Spleen (tissue), 11 donors: ENCODE data around the gene SPATS2L. TPM values are rescaled to one million over a fixed set of nuclear protein-coding genes. Genes with fewer than 3 reads are reported as not detected.
A peak's percentile ranks its signal among the peaks of the same experiment; 100 is the strongest.

Experiments used
- DNase-seq: peaks from one replicate; pipeline ENCODE4 v3.0.0-alpha.2; 2020
- H3K27ac ChIP-seq, 8 donors: fragments of 200-600 bp; sonication (generic) in 7 of 8; 1 replicate in 4 of 8; 2 replicates in 4 of 8; pipeline versions ENCODE4 v1.5.0 to v1.8.0; 2016 to 2021; ENCODE audit warnings: inconsistent platforms in 4 of 8, mild to moderate bottlenecking in 4 of 8, moderate library complexity in 1 of 8
- H3K27me3 ChIP-seq, 7 donors: fragments of 200-600 bp; sonication (generic) in 6 of 7; replicated peaks in 1 of 7; 1 replicate in 4 of 7; 2 replicates in 3 of 7; pipeline versions ENCODE4 v1.5.0 to v1.8.0; 2016 to 2021; ENCODE audit warnings: inconsistent platforms in 3 of 7, mild to moderate bottlenecking in 1 of 7
- H3K36me3 ChIP-seq, 6 donors: fragments of 200-600 bp; sonication (generic) in 5 of 6; 1 replicate in 4 of 6; 2 replicates in 2 of 6; pipeline versions ENCODE4 v1.5.0 to v1.8.0; 2016 to 2021; ENCODE audit warnings: inconsistent platforms in 2 of 6
- H3K4me1 ChIP-seq, 6 donors: fragments of 200-600 bp; sonication (generic) in 5 of 6; 1 replicate in 3 of 6; 2 replicates in 3 of 6; pipeline versions ENCODE4 v1.5.0 to v1.8.0; 2016 to 2021; ENCODE audit warnings: inconsistent platforms in 3 of 6
- H3K4me3 ChIP-seq, 8 donors: fragments of 200-600 bp; sonication (generic) in 7 of 8; 1 replicate in 4 of 8; 2 replicates in 4 of 8; pipeline versions ENCODE4 v1.5.0 to v1.8.0; 2016 to 2021; ENCODE audit warnings: inconsistent platforms in 4 of 8, mild to moderate bottlenecking in 4 of 8, moderate library complexity in 2 of 8
- H3K9me3 ChIP-seq, 8 donors: fragments of 200-600 bp; sonication (generic) in 7 of 8; 1 replicate in 4 of 8; 2 replicates in 4 of 8; pipeline versions ENCODE4 v1.5.0 to v1.8.0; 2016 to 2021; ENCODE audit warnings: inconsistent platforms in 4 of 8
- CTCF ChIP-seq, 11 experiments: fragments of 200-600 bp in 7 of 11; fragments of 450-650 bp in 4 of 11; sonication (generic) in 4 of 11; IDR thresholded peaks in 8 of 11; conservative IDR thresholded peaks in 3 of 11; 1 replicate in 7 of 11; 2 replicates in 4 of 11; pipeline versions ENCODE4 v1.4.0 to v1.8.0; 2016 to 2021; ENCODE audit warnings: antibody characterized with exemption in 11 of 11, inconsistent platforms in 4 of 11, mild to moderate bottlenecking in 1 of 11
- POLR2A ChIP-seq, 3 donors: fragments of 450-650 bp; IDR thresholded peaks; one replicate each; pipeline ENCODE4 v1.5.1; 2017; ENCODE audit warnings: antibody characterized with exemption in 3 of 3, mild to moderate bottlenecking in 1 of 3
- POLR2AphosphoS5 ChIP-seq, 3 donors: sonication (generic); formaldehyde crosslinking; IDR thresholded peaks; one replicate each; pipeline ENCODE4 v1.5.1; 2017; ENCODE audit warnings: antibody characterized with exemption in 3 of 3
- WGBS, 5 donors: extraction: QIAGEN DNeasy Blood & Tissue Kit in 3 of 5; methylation state at CpG; one replicate each; pipeline versions ENCODE4 v1.1.5 to v1.1.7; 2013 to 2018; 5-methylcytosine and 5-hydroxymethylcytosine counted together
- intact Hi-C: fragments of 100-400 bp; cut with DNase I; formaldehyde crosslinking; loops from one replicate; pipeline ENCODE4 v1.15.0; 2023; ENCODE audit warnings: low total_unique reads
- polyA plus RNA-seq, 3 donors: library from polyadenylated mRNA; stranded (reverse); fragments of 200-250 nt; gene quantifications; one replicate each; pipeline ENCODE4 v1.2.1, GENCODE V29; 2013
- small RNA-seq, 4 donors: library from RNA; depleted of rRNA; stranded (forward); fragments of <200 nt; gene quantifications; one replicate each; pipeline ENCODE3, GENCODE V24; 2016
- total RNA-seq, 7 donors: library from RNA; depleted of rRNA in 3 of 7; stranded (reverse); fragments of >200 nt in 3 of 7; fragmentation: NEBNext Ultra II Directional in 4 of 7; extraction: Animal tissue kit (Norgen Biotek cat#: 25700) in 4 of 7; gene quantifications; one replicate each; pipeline versions ENCODE4 v1.1.0 to v1.2.1, GENCODE V29; 2016 to 2021
- donor health status: healthy with polysubstance abuse.
- donor health status: DM: no; HTN: no; CAD: no; lungs with moderate emphysema.
- donor health status: DM: no; HTN: no; CAD: no.
- donor health status: Bipolar disorder and iron deficiency.
- donor health status: healthy.
- donor health status: DM: no; HTN: no; CAD: no.
- donor health status: DM: yes; HTN: yes; CAD: no.

The SPATS2L gene
- total and polyA plus RNA-seq, 10 donors, result 9.5 to 84.7 (median 57.2) TPM

DNA sequence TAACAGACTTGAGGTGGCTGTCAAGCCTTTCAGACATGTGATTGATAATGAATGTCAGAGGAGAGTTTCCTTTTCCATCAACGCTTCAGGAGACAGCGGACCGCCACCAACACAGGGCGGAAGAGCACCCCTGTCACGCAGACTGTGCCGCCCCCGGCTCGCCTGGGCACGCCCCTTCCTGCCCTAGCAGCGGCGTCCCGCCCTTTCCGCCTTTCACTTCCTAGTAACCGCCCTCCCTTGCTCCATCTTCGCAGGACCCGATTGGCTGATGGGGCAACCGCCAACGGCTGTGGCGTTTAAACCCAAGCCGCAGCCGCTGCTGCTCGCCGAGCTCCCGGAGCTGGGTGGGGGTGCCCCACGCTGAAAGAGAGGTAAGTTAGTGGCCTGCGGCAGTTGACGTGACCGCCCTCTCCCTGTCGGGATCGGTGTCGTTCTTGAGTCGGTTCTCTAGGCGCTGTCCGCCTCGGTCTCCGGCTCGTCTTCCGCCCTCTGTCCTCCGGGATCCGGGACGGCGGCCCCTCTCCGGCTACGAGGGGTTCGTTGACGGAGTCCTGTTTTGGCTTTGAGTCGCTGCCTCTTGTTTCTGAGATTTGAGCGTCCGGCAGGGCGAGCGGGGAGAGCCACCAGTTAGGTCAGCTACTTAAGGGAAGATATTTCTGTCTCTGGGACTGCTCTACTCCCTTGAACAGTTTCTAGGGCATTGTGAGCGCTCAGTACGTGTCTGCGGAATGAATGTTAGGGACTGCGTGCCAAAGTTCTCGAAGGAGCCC is 219.6 kb downstream of the SPATS2L start, which contains the start of gene SGO2:
TSS of gene SGO2 (plus strand) at position 326 of the 770 bp plus-strand sequence. CDS start 6,769 bp downstream, outside the sequence.
- H3K27me3 ChIP-seq, result peaks cover 0 to 8% (median 0%) of the 10 kb centered on the region in 7 donors
- peak within 1 kb of the TSS; percentile 48 to 85 (median 76) for H3K27ac ChIP-seq
- peak; percentile 99 for DNase-seq
- TF ChIP-seq POLR2AphosphoS5 (IDR thresholded peaks at IDR 0.05) (peak; percentile 96 to 97 (median 96)), POLR2A (IDR thresholded peaks at IDR 0.05) (peak in 1 of 3 donors; percentile 36), CTCF (IDR thresholded peaks at IDR 0.05 in 8 of 11, conservative IDR thresholded peaks at IDR 0.05 in 3 of 11) (peak in 2 of 11 experiments; percentile 17 to 39)
- H3K4me3 ChIP-seq, result peak within 1 kb of the TSS; percentile 83 to 92 (median 88)
- intact Hi-C loops, result no loop called here
- no peaks in the 10 kb centered on the region for H3K36me3 ChIP-seq
- H3K9me3 ChIP-seq, result no peaks in the 10 kb centered on the region
- H3K4me1 ChIP-seq, result peaks cover 5 to 30% (median 12%) of the 10 kb centered on the region in 6 donors
- WGBS, 5 donors, result 0% methylated on average over 25 to 56 of the region's 56 CpGs

GRCh38 chr2:200528228-200528627 is 221.7 kb downstream of the SPATS2L start:
- 66 to 96% (median 92%) methylated on average over 2 to 3 of the region's 3 CpGs for WGBS, 5 donors
- no peak for DNase-seq
- TF ChIP-seq POLR2A (IDR thresholded peaks at IDR 0.05) (no peak), POLR2AphosphoS5 (IDR thresholded peaks at IDR 0.05) (no peak), CTCF (IDR thresholded peaks at IDR 0.05 in 8 of 11, conservative IDR thresholded peaks at IDR 0.05 in 3 of 11) (no peak)
- Histone ChIP-seq H3K27ac (no peak overlapping the region), H3K9me3 (no peaks in the 10 kb centered on the region), H3K4me1 (peaks cover 5 to 30% (median 12%) of the 10 kb centered on the region in 6 donors), H3K27me3 (no peaks in the 10 kb centered on the region), H3K36me3 (peaks cover 0 to 3% (median 0%) of the 10 kb centered on the region in 6 donors), H3K4me3 (no peak overlapping the region)
- intact Hi-C loops, result no loop called here

Small RNA genes lying within 50 kb of the gene (small RNA-seq; reads per million reads assigned to genes)
- gene RNY4P34, result 0 to 0.07 (median 0.03) reads per million in 4 donors

Other genes with a start within 250 kb of the SPATS2L start
- gene KCTD18, start 203.4 kb downstream of the SPATS2L start, total RNA-seq, result 10 to 100 TPM; 11.1 to 21.5 (median 17.0) TPM
- 10 to 100 TPM; 11.6 to 12.0 (median 11.6) TPM for gene KCTD18, start 203.4 kb downstream of the SPATS2L start, polyA plus RNA-seq
- 1 to 10 TPM; 3.5 to 9.9 (median 5.0) TPM for gene SGO2, start 219.5 kb downstream of the SPATS2L start, total RNA-seq
- gene SGO2, start 219.5 kb downstream of the SPATS2L start, polyA plus RNA-seq, result 1 to 10 TPM in 2 of 3 donors, under 1 TPM in 1; 0.85 to 2.2 (median 1.6) TPM